Body of pancreas (tissue), 4 donors: ENCODE results near the gene EPB41. TPM values are rescaled to one million over a fixed set of nuclear protein-coding genes. Genes with fewer than 3 reads are reported as not detected.

Experiments used
- ATAC-seq: fragments of 150-250 bp; one replicate; pipeline ENCODE4 v1.9.1; 2016
- DNase-seq, 4 donors: peaks; one replicate each; pipeline ENCODE4 v3.0.0-alpha.2; 2019
- H3K27ac ChIP-seq, 4 donors: fragments of 200-600 bp; sonication (generic); 1 replicate in 3 of 4; 2 replicates in 1 of 4; pipeline versions ENCODE4 v1.5.1 to v1.6.1; 2016 to 2019; ENCODE audit warnings: mild to moderate bottlenecking in 1 of 4, mixed read lengths in 1 of 4, moderate library complexity in 1 of 4
- H3K27me3 ChIP-seq, 2 donors: fragments of 200-600 bp; sonication (generic); one replicate each; pipeline ENCODE4 v1.6.0; 2016; ENCODE audit warnings: mild to moderate bottlenecking in 1 of 2
- H3K36me3 ChIP-seq, 2 donors: fragments of 200-600 bp; sonication (generic); replicated peaks in 1 of 2; 2 replicates each; pipeline ENCODE4 v1.5.1; 2016; ENCODE audit warnings: low read depth in 2 of 2; ENCODE audit not compliant: insufficient read depth in 1 of 2
- H3K4me1 ChIP-seq: fragments of 200-600 bp; sonication (generic); one replicate; pipeline ENCODE4 v1.6.0; 2016
- H3K4me3 ChIP-seq, 2 donors: fragments of 200-600 bp; sonication (generic); 1 replicate in 1 of 2; 2 replicates in 1 of 2; pipeline ENCODE4 v1.5.1; 2016 to 2019
- H3K9me3 ChIP-seq, 3 donors: fragments of 200-600 bp; sonication (generic); 1 replicate in 2 of 3; 2 replicates in 1 of 3; pipeline ENCODE4 v1.5.1; 2016
- CTCF ChIP-seq, 7 experiments: fragments of 450-650 bp in 4 of 7; fragments of 200-600 bp in 3 of 7; sonication (generic) in 3 of 7; IDR thresholded peaks; one replicate each; pipeline ENCODE4 v1.5.1; 2016 to 2019; ENCODE audit warnings: antibody characterized with exemption in 7 of 7
- POLR2A ChIP-seq, 3 donors: fragments of 450-650 bp; IDR thresholded peaks; one replicate each; pipeline ENCODE4 v1.6.1; 2016; ENCODE audit warnings: antibody characterized with exemption in 3 of 3, mild to moderate bottlenecking in 2 of 3
- WGBS, 2 donors: methylation state at CpG; one replicate each; pipeline ENCODE4 v1.1.5; 2017; 5-methylcytosine and 5-hydroxymethylcytosine counted together
- intact Hi-C: fragments of 100-400 bp; cut with DNase I; formaldehyde crosslinking; loops from one replicate; pipeline ENCODE4 v1.15.1; 2023
- total RNA-seq, 2 donors: library from RNA; depleted of rRNA; stranded (reverse); fragments of >200 nt; gene quantifications; one replicate each; pipeline ENCODE4 v1.1.0, GENCODE V29; 2016

EPB41 gene
- total RNA-seq, 2 donors from 2014 or later = 45.8 to 54.7 TPM

GRCh38 chr1:28921286-28921869, 7.0 kb downstream of the EPB41 start:
- DNase-seq (no peak), ATAC-seq (no peak)
- Histone ChIP-seq H3K27me3 (no peaks in the 10 kb centered on the region), H3K4me3 (no peak overlapping the region), H3K36me3 (no peaks in the 10 kb centered on the region), H3K27ac (no peak overlapping the region), H3K4me1 (peaks cover 3% of the 10 kb centered on the region), H3K9me3 (no peaks in the 10 kb centered on the region)
- WGBS, 2 donors = 75 to 88% methylated on average over 3 of the region's 3 CpGs
- TF ChIP-seq POLR2A (IDR thresholded peaks at IDR 0.05) (no peak), CTCF (IDR thresholded peaks at IDR 0.05) (no peak)
- intact Hi-C loops = no loop called here

DNA sequence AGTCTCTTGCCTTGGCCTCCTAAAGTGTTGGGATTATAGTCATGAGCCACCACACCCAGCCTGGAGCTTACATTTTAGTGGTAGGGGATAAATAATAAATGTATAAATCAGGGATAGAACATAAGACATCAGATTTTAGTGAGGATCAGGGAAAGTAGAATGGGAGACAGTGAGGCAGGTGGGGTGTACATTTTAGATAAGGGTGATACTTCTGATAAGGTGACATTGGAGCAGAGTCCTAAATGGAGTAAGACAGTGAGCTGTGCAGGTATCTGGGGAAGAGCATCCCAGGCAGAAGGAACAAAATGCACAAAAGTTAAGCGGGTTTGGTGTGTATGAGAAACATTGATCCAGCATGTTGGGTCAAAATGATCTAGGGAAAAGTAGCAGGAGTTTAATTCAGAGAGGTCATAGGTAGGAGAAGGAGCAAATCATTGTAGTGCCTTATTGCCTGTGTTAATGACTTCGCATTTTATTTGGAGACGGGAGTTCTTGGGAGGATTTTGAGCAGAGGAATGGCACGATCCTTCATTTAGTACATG, 11.1 kb downstream of the EPB41 start:
- TF ChIP-seq POLR2A (IDR thresholded peaks at IDR 0.05) = no peak
- TF ChIP-seq CTCF (IDR thresholded peaks at IDR 0.05) = no peak
- Histone ChIP-seq H3K27me3 (no peaks in the 10 kb centered on the region), H3K4me3 (no peak overlapping the region), H3K27ac (no peak overlapping the region), H3K36me3 (no peaks in the 10 kb centered on the region), H3K9me3 (no peaks in the 10 kb centered on the region), H3K4me1 (peaks cover 27% of the 10 kb centered on the region)
- DNase-seq (no peak), ATAC-seq (no peak)
- WGBS, 2 donors = 91 to 95% methylated on average over 4 of the region's 4 CpGs
- intact Hi-C loops = no loop called here

DNA sequence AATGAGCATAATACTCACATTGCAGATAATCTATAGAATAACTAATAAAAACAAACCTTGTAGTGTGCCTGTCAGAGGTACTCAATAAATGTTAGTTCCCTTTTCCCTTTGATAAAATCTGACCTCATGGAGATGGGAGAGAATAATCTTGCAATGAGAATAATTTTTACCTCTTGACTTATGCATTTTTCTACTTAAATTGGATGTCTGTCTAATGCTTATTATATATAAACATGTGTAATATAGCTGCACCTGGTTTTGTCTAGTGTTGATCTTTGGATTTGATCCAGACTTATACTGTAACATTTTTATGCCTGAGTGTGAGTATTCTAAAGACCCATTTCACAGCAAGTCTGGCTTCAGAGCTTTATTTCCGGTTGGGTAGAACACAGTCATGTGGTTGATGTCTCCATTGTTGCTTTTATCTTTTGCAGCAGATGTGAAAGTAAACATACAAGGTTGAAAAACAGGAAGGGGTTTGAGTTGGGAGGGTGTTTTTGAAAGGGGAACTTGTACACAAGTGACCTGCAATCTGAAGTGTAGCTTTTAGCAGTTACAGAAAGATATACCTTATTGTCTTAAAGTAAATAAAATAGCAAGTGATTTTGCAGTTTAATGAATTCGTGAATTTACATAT, 12.4 kb downstream of the EPB41 start:
- no peak for TF ChIP-seq POLR2A (IDR thresholded peaks at IDR 0.05)
- TF ChIP-seq CTCF (IDR thresholded peaks at IDR 0.05) = no peak

DNA sequence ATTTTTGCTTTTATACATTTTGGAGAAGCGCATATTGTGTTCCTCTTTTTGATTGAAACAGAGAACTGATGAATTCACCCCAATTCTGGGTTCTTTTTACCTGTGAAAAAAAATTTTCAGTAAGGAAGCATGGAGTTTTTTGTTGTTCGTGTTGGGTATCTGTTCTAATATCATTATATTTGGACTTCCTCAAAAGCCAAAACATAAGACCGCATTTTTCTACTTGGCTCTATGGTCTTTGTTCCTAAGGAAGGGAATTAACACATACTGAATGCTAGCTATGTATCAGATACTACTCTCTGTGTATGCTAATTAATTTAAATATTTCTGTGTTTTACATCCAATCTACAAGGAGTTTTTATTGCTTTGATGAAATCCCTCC, 12.9 kb downstream of the EPB41 start:
- intact Hi-C loops = no loop called here

More for the DNA sequence above, 12.4 kb downstream of the EPB41 start:
- Histone ChIP-seq H3K27ac (peak overlapping the region in 1 of 4 donors; percentile 26), H3K9me3 (no peaks in the 10 kb centered on the region), H3K4me3 (no peak overlapping the region), H3K36me3 (no peaks in the 10 kb centered on the region), H3K27me3 (no peaks in the 10 kb centered on the region), H3K4me1 (peaks cover 27% of the 10 kb centered on the region)
- DNase-seq (peak in 1 of 4 donors; percentile 30), ATAC-seq (peak; percentile 27)
- 31 to 41% methylated on average over 2 of the region's 2 CpGs for WGBS, 2 donors
- intact Hi-C loops = no loop called here

More for the DNA sequence above, 12.9 kb downstream of the EPB41 start:
- WGBS, 2 donors = 73 to 83% methylated on average over 3 of the region's 3 CpGs
- H3K9me3 ChIP-seq = no peaks in the 10 kb centered on the region
- DNase-seq (no peak), ATAC-seq (no peak)
- H3K27me3 ChIP-seq = no peaks in the 10 kb centered on the region
- H3K4me1 ChIP-seq = peaks cover 27% of the 10 kb centered on the region
- no peaks in the 10 kb centered on the region for H3K36me3 ChIP-seq
- H3K27ac ChIP-seq = peak overlapping the region in 1 of 4 donors; percentile 47
- H3K4me3 ChIP-seq = no peak overlapping the region
- no peak for TF ChIP-seq CTCF (IDR thresholded peaks at IDR 0.05)
- no peak for TF ChIP-seq POLR2A (IDR thresholded peaks at IDR 0.05)
